ENCODE measurements around the gene MSI2. TPM values are rescaled to one million over a fixed set of nuclear protein-coding genes. Genes with fewer than 3 reads are reported as not detected.

Gene MSI2
- polyA plus RNA-seq, 4 donors: 85.9 to 104 (median 97.5) TPM

- no peak for DNase-seq (ENCODE audit: low read depth in 4 of 4, low spot score in 2 of 4)
Measured at GRCh38 chr17:57447990-57448758, 191.9 kb downstream of the MSI2 start.

DNA sequence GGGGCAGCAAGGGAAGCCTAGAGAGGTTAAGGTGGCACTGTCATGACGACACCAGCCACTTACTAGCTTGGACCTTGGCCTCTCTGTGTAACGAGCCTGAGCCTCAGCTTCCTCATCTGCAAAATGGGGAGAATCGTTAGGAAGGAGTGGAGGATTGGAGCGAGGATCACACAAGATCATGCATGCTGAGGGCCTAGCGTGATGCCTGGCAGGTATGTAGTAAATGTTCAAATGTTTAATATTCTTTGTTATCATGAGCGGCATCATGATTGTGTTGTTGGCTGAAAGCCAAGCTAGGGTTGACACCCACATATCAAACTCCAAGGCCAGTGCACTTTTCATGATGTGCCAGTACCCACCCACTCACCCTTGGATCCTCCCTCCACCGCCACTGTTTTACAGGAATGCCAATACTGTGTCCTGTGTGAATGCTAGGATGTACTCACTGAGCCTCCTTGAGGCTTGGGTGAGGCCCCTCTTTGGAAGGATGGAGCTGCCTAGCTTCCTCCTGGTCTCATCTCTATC is 192.5 kb downstream of the MSI2 start:
- no peak for DNase-seq (ENCODE audit: low read depth in 4 of 4, low spot score in 2 of 4)

GRCh38 chr17:57451191-57451590 is 194.9 kb downstream of the MSI2 start:
- DNase-seq (ENCODE audit: low read depth in 4 of 4, low spot score in 2 of 4): no peak

DNA sequence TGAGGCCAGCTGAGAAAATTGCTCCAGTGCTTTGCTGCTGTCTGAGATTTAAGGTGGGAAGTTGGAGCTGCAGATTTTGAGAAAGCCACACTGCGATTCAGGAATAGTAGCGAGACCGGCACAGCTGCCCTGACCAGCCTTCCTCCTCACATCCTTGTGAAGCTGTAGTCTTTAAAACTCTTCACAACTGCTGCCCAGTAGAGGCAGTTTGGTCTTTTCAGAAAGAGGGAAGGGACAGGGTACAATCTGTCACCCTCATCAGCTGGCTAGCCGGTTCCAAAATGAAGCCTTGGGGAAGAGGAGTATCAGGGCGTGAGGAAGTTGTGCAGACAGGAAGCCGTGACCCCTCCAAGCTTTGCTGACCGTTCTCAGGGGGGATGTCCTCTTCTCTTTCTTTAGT is 195.3 kb downstream of the MSI2 start:
- no peak for DNase-seq (ENCODE audit: low read depth in 4 of 4, low spot score in 2 of 4)

- no peak for DNase-seq (ENCODE audit: low read depth in 4 of 4, low spot score in 2 of 4)
Measured at GRCh38 chr17:57453841-57454425, 197.6 kb downstream of the MSI2 start.

- DNase-seq (ENCODE audit: low read depth in 4 of 4, low spot score in 2 of 4): no peak
Measured at GRCh38 chr17:57454729-57455062, 198.4 kb downstream of the MSI2 start.

- no peak for DNase-seq (ENCODE audit: low read depth in 4 of 4, low spot score in 2 of 4)
Measured at GRCh38 chr17:57455063-57455914, 199.0 kb downstream of the MSI2 start.

GRCh38 chr17:57456622-57457021 is 200.3 kb downstream of the MSI2 start:
- DNase-seq (ENCODE audit: low read depth in 4 of 4, low spot score in 2 of 4): no peak

- no peak for DNase-seq (ENCODE audit: low read depth in 4 of 4, low spot score in 2 of 4)
Measured at GRCh38 chr17:57457188-57457587, 200.9 kb downstream of the MSI2 start.

DNA sequence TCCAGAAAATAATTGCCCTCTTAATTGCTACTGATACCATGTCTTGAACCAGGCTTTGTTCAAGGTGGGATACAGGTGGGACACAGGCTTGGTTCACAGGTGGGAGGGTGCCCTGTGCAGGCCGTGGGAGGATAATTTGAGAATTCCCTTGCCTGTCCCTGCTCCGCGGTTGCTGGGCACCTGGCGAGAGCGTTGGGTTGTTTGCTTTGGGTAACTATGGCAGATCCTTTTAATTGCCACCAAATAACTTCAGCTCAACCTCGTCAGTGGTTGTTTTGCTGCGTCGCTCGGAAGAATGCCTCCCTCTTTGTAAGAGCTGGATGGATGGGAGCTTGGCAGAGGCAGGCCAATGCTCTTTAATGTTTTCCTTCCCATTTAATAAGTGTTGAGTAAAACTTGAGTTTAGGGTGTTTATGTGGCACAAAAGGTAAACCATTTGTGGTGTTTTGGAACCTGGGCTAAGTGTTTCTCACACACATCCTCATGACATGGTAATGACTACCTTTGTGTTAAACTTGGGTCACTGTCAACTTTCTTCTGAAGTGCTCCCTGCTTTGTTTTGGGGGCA is 202.5 kb downstream of the MSI2 start:
- DNase-seq (ENCODE audit: low read depth in 4 of 4, low spot score in 2 of 4): no peak

GRCh38 chr17:57459286-57459915 is 203.1 kb downstream of the MSI2 start:
- DNase-seq (ENCODE audit: low read depth in 4 of 4, low spot score in 2 of 4): no peak

DNA sequence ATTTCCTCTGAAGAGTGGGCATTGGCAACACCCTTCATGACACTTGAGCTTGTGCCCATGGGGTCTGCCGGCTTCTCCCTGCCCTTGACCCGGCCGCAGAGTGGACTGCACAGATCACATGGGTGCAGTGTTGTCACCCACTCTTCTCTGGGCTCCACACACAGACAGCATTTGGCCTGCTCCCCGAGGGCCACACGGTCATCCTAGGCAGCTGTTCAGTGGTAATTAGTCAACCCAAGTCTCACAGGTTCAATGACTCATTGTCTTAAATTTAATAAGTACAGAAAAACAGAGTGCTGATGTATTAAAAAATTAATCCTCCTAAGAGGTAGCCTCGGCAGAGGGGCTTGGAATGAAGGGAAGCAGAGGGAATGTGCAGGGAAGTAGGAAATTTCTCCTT is 204.8 kb downstream of the MSI2 start:
- no peak for DNase-seq (ENCODE audit: low read depth in 4 of 4, low spot score in 2 of 4)

DNA sequence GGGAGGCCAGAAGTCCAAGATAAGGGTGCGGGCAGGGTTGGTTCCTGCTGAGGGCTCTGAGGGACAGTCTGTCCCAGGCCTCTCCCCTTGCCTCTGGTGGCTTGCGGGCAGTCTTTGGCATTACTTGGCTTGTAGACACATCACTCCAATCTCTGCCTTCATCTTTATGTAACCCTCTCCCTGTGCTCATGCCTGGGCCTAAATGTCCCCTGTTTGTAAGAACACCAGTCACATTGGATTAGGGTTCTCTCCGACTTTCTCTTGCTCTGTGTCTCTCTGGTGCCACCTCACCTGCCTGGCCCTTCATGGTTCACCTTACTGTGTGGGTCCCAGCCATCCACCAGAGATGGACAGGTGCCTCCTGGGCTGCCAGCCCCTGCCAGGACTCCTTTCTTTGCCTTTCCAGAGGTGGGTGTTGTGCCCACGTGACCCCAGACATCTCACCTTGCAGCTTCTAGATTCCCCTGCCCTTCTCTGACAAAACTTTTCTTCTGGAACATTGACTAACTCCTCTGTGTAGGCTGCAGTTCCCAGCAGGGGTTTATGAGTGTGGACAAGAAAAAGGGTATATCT is 205.8 kb downstream of the MSI2 start:
- no peak for DNase-seq (ENCODE audit: low read depth in 4 of 4, low spot score in 2 of 4)

GRCh38 chr17:57463103-57463885 is 207.0 kb downstream of the MSI2 start:
- DNase-seq (ENCODE audit: low read depth in 4 of 4, low spot score in 2 of 4): no peak

GRCh38 chr17:57464191-57464864 is 208.0 kb downstream of the MSI2 start:
- no peak for DNase-seq (ENCODE audit: low read depth in 4 of 4, low spot score in 2 of 4)

- DNase-seq (ENCODE audit: low read depth in 4 of 4, low spot score in 2 of 4): no peak
Measured at GRCh38 chr17:57465610-57466009, 209.3 kb downstream of the MSI2 start.

DNA sequence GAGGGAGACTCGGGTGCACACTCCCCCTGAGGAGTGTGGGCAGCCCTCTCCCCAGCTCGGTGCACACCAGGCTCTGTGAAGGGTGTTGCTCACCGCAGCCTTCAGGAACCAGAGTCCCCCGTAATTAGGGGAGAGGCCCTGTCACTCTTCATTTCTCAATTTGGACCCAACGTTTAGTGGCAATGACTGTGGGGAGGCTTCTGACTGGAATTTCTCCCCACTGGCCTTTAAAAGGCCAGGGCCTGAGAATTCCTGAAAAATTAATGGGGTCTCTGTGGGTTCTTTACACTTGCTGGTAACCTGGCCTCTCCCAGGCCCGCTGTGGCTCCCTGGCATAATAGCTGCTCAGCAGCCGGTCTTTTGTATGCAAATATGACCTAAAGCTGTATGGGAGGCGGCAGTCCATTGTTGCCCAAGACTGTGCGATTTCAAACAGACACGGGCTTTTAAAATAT is 209.7 kb downstream of the MSI2 start:
- no peak for DNase-seq (ENCODE audit: low read depth in 4 of 4, low spot score in 2 of 4)

DNA sequence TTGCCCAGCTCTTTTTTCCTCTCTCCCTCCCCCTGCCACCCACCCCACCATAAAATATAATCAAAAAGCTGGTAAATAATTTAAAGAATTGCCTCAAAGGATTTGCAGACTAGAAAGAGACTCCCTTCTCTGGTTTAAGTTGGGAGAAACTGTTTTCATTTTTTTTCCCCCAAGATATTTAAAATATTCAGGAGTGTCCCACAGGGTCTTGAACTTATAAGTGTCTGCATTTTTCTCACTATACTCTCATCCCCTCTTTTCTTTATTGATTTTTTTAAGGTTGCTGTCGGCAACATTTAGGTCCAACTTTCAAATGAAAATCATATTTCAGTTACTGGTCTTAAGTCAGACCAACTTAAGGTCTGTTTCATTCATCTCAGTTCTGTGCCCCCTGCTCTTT is 210.2 kb downstream of the MSI2 start:
- no peak for DNase-seq (ENCODE audit: low read depth in 4 of 4, low spot score in 2 of 4)

GRCh38 chr17:57467226-57467625 is 210.9 kb downstream of the MSI2 start:
- DNase-seq (ENCODE audit: low read depth in 4 of 4, low spot score in 2 of 4): no peak

Data from left renal cortex interstitium (tissue), 4 donors.